ENCODE measurements around the gene RAB11FIP3.
"Not testable (repeated sequence)": the region's sequence is repeated elsewhere in the genome, so short reads cannot be mapped to it uniquely, and the experiment has no call there.

RAB11FIP3 gene

GRCh38 chr16:468068-468821, 42.8 kb downstream of the RAB11FIP3 start:
- no peak for DNase-seq

DNA sequence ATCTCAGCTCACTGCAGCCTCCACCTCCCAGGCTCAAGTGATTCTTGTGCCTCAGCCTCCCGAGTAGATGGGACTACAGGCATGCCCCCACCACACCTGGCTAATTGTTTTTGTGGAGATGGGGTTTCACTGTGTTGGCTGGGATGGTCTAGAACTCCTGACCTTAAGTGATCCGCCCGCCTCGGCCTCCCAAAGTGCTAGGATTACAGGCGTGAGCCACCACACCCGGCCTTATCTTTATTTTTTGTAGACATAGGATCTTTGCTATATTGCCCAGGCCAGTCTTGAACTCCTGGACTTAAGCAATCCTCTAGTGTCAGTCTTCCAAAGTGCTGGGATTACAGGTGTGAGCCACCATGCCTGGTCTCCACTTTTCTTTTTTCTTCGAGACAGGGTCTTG, 44.0 kb downstream of the RAB11FIP3 start:
- not testable (repeated sequence) for DNase-seq

DNA sequence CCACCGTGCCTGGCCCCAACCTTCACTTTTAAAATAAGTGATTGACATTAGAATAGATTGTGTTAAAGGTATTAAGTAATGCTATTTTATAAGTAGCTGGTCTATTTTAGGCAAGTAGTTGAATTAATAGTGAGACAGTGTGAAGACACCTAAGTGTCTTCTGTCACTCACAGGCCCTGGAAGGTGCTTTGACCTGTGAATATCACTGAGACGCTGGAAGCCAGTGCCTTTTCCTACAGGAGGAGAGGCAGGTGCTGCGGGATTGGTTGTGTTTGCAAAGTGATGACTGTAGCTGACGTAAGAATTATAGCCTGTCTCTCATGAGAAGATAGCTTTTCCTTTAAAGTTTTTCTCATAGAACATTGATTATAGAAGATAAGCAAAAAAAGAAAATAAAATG, 45.0 kb downstream of the RAB11FIP3 start:
- no peak for DNase-seq

DNA sequence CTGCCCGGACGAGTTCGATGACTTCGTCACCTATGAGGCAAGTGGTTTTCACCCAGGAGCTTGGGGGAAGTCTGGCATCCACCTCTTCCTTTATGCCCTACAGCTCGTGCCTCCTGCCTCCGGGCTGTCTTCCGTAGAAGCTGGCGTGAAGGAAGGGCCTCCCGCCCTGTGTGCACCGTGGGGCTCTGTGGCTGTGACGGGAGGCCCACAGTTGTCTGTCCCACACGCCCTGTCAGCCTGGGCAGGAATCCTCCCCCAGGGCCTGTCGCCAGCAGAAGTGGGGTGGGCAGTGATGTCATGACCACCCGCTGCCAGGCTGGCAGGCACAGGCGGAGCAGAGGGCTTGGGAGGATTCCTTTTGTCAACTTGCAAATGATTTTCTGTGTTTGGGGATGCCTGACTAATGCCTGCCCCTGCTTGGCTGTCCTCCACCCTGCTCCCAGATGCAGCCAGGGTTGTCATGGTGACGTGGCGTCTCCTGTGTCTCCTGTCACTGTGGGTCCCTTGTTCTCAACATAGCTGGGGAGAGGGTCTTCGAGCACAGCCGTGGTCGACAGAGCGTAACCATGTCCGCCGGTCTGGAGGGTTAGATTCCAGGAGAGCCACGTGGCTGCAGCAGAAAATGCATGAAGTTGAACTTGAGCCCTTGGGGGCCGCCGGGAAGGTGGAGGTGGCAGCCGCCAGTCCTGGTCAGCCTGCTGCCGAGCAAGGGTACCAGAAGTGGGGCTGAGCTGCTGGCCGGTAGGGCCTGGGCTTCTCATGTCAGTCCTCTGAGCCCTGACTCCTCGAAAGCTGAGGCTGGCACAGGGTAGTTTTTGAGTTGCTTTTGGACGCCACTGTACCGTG, 46.1 kb downstream of the RAB11FIP3 start:
- DNase-seq = no peak

DNA sequence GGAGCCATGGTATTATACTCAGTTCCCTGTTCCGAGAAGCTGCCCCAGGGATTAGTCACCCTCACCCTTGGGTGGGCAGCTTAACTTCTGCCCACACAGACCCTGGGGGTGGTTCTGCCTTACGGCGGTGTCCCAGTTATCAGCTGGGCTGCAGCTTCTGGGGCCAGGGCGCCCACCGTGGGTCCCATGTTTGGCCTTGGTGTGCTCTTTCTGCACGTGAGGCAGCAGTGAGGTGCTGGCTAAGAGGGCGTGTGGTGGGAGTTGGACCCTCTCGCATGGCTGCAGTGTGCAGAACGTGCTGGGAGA, 46.7 kb downstream of the RAB11FIP3 start:
- no peak for DNase-seq

GRCh38 chr16:473046-474043, 47.9 kb downstream of the RAB11FIP3 start:
- no peak for DNase-seq

DNA sequence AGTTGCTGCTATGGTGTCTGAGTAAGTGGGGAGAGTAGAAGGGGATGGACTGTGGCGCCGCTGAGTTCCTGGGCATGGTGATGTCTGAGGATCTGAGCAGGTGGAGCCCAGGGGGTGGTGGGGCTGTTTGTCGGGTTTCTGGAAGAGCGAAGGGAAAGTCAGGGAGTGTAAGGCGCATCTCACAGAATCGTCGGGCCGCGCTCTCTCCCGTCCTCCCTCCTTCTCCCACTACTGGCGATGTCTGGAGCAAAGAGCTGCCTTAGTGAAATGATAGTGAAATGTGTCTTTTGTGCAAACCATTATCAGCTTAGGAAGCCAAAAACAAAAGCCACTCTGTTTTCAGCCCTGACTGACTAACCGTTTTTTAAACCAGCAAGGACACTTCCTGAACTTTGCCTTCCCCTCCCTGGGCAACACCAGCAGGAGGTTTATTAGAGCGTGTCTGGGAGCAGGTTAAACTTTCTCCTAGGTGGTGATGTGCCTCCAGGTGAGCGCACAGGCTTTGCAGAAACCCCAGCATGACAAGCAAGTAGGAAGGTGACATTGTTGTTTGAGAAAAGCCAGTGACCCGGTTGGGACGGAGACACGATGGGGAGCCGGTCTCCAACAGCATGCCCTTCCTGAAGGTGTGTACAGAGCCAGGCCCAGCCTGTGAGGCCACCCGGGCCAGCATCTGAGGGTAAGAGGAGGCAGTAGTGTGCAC, 49.1 kb downstream of the RAB11FIP3 start:
- no peak for DNase-seq

DNA sequence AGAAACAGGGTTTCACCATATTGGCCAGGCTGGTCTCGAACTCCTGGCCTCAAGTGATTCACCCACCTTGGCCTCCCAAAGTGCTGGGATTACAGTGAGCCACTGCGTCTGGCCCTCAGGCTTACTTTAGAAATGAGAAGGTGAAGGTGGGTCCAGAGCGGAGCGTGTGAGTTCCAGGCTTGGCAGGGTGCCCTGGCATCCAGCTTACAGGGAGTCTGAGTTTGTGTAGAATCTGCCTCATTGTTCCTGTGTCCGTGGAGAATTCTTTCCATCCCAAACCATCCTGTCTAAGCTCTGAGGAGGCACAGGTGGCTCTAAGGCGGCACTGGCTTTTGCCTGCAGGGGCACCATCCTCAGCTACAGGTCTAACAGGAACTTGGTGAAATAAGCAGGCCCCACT, 50.6 kb downstream of the RAB11FIP3 start:
- DNase-seq = no peak

DNA sequence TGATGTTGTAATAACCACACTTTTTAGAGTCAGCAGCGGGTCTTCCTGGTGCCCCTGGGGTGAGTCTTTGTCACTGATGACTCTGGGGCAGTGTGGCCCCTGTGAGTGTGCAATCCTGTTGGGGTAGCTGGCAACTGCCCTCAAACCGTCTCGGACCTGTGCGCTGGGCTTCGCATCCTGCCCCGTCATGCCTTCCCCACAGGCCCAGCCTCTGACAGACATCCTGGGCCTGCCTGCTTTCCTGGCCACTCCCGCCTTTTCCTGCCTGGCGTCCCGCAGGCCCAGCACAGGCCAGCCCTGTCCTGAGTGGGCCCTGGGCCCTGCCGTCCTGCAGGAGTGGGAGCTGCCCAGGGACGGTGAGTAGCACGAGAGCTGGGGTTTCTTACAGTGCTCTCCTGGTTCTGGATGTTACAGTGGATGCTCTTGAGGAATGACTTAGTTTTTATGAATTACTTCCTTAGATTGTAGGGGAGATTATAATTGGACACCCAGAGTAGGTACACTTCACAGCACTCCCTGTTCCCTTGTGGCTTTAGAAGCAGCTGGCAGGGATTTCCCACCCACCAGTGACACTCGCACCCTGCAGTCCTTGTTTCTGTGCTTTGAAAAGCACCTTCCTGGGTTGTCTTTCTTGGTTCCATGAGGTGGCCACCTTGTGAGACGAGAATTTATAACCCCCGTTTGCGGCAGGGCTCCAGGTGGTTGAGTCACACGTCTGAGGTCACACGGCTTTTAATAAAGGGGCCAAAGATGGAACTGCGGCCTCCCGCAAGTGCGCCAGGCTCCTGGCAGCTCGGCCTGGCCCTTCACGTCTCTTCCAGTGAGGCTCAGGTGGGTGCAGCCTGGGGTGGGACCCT, 52.1 kb downstream of the RAB11FIP3 start:
- no peak for DNase-seq

GRCh38 chr16:478287-478686, 52.8 kb downstream of the RAB11FIP3 start:
- not testable (repeated sequence) for DNase-seq

- no peak for DNase-seq
Measured at GRCh38 chr16:482468-483185, 57.2 kb downstream of the RAB11FIP3 start.

DNA sequence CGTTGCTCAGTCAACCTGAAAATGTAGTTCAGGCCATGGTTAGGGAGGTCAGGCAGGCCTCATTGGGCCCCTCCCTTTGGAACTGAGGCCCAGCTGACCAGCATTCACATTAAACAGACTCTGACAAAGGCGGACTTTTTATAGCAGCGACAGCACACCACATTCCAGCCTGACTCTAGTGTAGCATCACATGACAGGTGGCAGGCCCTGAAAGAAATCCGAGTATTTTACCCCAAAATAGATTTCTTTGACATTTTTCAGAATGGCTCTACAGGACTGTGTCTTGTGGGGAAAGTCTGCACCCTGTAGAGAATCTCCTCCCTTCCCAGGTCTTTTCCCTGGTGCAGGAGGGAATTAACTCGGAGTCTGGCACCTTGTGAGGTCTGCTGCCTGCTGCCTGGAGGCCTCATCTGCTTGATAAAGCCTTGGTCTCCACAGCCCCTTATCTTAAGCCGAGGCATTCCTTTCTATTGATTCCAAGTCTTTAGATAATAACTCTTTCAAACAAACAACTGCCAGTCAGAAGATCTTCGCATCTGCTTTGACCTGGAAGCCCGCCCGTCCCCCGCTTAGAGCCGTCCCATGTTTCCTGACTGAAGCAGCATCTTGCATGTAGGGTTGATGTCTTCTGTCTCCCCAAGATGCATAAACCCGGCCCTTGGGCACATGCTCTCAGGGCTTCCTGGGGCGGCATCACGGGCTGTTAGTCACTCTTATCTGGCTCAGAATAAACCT, 58.1 kb downstream of the RAB11FIP3 start:
- DNase-seq = no peak

DNA sequence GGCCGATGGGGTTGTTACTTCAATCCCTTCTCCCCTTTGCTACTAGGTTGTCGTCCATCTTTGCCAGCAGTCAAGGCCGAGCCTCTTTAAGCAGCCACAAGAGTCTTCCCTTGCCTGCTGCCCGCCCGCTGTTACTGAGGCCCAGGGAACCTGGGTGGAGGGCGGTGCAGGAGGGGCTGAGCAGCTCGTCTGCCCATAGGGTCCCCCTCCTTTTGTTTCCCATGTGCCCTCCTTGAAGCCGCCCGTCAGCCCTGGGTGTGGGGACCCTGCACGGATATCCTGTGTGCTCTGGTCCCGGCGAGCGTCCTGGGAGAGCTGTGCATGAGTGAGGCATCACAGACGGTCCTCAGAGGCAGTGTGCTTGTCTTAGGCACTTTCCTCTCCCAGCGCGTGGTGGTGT, 64.2 kb downstream of the RAB11FIP3 start:
- no peak for DNase-seq

- no peak for DNase-seq
Measured at GRCh38 chr16:490768-491167, 65.3 kb downstream of the RAB11FIP3 start.

DNA sequence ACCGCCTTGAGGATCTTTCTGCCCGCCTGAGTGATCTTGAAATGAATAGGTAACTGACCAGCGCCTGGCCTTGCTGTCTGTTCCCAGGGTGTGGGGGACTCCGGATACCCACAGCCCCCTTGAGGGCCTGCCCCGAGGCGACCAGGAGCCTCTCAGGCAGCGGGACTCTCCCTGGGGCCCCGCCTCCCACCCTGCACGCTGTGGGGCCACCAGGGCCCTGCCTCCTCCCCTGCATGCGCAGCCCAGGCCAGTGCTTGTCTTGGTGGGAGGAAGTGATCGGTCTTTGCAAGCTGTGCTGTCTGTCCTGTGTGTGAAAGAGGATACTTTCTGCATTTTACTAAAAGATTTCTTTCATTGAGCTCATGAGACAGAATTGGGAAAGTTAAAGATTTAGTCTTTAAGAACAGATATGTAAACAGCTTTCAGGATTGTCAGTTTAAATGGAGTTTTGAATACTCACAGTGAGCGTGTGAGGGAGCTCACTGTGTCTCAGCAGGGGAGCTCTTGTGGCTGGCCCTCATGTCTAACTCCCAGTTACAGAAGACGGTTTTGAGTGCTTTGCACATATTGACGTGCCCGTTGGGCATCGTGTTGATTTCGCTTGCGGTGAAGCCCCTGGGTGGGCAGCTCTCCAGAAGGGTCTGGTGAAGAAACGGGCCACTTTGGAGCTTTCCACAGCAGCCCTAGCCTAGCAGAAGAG, 65.9 kb downstream of the RAB11FIP3 start:
- no peak for DNase-seq

DNA sequence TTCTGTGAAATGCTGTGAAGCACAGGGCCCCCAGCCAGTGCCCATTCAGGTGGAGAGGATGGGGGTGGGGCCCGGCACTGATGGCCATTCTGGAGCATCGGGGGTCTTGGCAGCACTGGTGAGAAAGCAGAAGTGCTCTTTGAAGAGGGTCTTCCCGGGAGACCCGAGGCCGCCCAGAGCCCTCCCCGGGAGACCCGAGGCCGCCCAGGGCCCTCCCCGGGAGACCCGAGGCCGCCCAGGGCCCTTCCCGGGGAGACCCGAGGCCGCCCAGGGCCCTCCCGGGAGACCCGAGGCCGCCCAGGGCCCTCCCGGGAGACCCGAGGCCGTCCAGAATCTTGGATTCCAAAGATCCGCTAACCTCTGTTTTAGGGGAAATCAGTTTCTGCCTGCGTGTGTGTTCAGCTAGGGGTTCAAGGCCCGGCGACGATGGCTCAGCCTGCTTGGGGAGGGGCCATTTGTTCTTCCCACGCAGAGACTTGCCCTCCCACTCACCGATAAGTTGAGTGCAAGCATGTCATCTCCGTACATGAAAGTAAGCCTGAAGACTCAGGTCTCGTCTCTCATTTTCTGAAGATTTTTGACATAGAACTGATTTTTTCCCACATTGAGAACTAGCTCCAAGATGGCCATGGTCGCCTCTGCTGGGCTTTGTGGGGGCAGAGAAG, 66.9 kb downstream of the RAB11FIP3 start:
- no peak for DNase-seq

DNA sequence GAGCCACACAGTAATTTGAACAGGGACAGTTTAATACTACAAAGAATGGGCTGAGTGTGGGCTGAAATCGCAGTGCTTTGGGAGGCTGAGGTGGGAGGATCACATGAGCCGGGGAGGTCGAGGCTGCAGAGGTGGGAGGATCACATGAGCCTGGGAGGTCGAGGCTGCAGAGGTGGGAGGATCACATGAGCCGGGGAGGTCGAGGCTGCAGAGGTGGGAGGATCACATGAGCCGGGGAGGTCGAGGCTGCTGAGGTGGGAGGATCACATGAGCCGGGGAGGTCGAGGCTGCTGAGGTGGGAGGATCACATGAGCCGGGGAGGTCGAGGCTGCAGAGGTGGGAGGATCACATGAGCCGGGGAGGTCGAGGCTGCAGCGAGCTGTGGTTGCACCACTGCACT, 69.2 kb downstream of the RAB11FIP3 start:
- peak in 1 of 2 donors; percentile 19 for DNase-seq

DNA sequence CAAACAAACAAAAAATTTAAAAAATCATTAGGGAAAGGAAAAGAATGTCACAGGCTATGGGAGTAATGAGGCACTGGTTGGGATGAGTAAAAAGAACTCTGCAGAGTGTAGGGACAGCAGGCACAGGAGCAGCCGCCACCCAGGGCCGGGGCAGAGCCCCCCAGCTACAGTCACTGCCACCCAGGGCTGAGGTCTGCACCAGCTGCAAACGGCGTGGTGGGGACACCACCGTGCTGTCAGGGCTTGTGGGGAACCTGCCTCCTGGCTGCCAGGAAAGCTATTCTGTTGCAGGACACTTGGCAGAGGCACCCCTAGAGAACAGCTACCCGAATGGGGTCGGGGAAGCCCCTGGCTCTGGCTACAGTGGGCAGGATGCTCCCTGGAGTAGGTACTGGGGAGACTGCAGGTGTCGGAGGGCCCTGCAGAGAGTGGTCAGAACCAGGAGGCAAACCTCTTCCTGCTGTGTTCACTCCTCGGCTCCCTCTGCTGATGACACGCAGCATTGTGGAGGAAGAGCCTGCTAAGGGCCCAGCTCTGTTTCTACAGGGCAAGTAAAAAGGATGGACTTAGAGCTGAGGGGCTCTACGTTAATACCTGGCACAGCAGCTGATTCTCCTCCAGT, 69.8 kb downstream of the RAB11FIP3 start:
- peak in 1 of 2 donors; percentile 18 for DNase-seq

Data from stimulated activated CD4-positive, alpha-beta T cell treated with anti-CD3 and anti-CD28 coated beads, Interleukin-2, amount 100 ng/mL, for 24 hours (primary cell).